ENCODE data around the gene BTK.

The BTK gene

DNA sequence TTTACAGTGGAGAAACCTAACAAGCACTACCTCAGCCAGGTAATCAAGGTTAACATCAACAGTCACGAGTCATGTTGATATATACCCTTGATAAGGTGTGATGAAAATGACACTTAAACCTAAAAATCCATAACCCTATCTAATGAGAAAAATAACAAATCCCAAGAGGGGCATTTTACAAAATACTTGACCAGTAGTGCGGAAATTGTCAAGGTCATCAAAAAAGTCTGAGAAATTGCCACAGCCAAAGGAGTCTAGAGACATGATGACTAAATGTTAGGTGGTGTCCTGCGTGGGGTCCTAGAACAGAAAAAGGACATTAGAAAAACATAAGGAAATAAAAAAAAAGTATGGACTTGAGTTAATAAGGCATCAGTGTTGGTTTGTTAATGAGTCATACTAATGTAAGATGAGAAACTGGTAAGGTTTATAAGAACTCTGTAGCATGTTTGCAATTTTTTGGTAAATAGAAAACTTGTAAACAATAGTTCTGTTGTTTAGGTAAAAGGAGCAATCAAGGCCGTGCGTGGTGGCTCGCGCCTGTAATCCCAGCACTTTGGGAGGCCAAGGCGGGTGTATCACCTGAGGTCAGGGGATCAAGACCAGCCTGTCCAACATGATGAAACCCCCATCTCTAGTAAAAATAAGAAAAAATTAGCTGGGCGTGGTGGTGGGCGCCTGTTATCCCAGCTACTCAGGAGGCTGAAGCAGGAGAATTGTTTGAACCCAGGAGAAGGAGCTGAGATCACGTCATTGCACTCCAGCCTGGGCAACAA lies 7.7 kb upstream of the BTK start:
- no peak for DNase-seq

GRCh38 chrX:101391831-101392230 lies 5.8 kb upstream of the BTK start:
- DNase-seq: no peak

DNA sequence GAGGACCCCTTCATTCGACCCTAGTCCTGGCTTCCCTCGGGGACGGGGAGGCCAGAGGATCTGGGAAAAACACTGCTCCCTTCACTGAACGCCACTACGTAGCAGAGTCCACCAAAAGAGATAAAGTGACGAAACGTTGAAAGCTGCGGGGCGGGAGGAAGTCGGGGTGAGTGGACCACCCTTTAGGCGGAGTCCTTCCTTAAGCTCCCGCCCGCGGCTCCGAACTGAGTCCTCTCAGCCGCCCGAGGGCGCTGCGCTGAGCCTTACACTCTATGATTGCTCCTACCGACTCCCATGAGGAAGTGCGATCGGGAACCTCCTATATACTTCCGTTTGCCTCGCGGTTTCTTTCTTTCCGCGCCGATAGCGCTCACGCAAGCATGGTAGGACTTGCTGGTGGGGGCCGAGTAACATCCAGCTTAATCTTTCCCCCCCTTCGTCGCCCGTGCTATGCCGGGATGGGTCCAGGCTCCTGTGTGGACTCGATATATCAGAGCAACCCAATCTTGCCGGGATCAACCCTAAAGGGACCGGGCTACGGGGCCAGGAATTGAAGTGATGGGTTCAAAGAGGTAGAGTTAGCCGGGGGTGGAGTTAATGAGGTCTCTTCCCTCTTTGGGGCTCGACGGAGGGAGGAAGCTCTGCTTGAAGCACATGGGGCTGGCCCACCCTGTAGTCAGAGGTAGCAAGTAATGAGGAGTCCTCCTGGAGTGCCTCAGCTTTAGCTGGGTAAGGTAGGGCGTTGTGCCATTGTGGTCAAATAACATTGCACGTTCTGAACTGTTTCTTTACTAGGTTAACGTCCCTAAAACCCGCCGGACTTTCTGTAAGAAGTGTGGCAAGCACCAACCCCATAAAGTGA lies 4.9 kb upstream of the BTK start, which contains the start of gene RPL36A:
Gene RPL36A (plus strand): TSS at position 348 of the 862 bp plus-strand sequence. CDS start 33 bp downstream, at position 381.
- DNase-seq: peak; percentile 36

GRCh38 chrX:101388604-101389003 lies 2.6 kb upstream of the BTK start:
- no peak for DNase-seq

DNA sequence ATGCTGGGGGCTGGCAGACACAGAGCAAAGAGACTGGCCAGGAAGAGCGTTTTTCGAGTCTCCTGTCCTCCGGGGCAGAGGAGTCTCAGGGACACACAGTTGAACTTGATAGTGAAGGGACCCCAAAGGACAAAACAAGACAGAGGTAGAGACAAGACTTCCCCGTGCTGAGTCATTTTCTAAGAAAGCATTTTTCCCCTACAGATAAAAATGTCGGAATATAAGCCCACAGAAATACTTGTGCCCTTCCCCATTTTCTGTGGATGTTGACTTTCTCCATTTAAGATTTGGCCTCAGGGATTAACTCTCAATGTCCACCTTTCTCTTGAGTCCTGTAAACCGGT lies 523 bp upstream of the BTK start:
- no peak for DNase-seq

- DNase-seq: no peak
Observed at GRCh38 chrX:101385026-101385684, 836 bp downstream of the BTK start.

DNA sequence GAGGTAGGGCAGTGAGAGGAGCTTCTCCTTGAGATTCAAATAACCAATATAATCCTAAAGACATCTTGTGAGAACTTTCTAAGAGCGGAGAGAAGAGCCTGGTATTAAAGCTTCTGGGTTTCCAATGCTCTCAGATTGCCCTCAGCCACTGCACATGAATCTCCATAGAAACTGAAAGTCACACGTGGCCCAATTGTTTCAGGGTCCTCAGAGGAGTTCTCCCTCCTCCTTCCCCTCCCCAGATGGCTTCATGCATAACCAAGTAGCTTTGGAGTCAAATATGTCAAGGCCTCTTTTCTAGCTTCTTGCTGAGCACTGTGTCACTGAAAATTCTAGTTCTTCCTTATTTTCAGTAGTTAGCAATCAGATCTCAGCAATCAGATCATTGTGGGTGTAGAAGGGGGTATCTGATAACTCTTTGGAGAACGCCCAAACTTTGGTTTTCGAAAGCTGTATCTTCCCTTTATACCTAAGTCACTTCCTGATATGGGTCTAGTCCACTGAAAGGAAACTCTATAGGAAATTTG lies 2.2 kb downstream of the BTK start:
- DNase-seq: no peak

DNA sequence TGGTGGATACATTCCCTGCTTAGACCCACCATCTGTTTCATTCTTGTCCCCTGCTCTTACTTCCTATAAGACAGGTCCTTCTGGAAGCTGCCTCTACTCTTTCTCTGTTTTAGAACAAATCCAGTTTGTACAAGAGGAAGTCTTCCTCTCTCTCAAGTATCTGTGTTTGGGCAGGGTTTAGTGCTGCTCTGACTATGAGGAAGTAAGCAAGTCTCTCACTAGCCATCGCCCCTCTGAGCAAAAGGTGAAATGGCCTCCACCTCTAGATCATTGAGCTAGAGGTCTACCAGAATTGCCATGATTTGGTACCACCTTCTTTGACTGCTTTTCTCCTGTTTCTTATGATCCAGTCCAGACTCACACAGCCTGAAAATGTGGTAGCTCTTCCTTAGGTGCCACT lies 8.4 kb downstream of the BTK start:
- no peak for DNase-seq

DNA sequence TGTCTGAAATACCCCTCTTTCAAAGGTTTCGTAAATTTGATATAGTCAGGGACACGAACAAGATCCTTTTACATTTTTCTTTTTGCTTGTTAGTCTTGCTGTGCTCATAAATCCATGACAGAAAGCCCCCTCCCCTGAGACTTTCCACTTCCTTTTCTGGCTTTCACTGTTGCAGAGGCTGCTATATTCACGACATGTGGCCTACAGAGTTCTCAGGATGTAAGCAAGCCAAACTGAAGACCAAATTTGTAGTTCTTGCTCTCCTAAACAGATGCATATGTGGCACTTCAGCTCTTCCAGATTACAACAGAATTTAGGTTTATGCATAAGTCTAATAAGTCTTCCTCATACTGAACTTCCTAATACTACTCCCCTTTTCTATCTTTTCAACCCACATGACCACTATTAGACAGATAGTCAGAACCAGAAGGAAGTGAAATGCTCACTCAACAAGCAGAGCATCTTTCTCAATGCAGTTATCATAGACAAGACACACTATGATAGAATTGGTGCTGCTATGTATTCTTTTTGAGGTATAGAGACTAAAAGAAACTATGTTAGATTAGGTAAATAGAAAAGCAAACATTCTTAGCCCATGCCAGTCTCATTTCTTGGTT lies 15.0 kb downstream of the BTK start:
- no peak for DNase-seq

DNA sequence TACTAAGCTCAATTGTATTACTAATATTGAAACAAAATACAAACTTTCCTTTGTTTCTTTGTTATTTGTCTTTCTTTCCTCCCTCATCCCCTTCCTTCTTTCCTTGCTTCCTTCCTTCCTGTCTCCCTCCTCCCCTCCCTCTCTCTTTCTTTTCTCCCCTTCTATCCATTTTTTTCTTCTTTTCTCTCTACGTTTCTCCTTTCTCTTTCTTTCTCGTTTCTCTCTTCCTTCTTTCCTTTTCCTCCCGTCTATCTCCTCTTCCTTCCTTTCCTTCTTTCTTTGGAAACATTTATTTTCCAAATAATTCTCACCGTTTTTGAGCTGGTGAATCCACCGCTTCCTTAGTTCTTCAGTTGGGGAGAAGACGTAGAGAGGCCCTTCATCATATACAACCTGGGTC lies 16.3 kb downstream of the BTK start:
- no peak for DNase-seq

DNA sequence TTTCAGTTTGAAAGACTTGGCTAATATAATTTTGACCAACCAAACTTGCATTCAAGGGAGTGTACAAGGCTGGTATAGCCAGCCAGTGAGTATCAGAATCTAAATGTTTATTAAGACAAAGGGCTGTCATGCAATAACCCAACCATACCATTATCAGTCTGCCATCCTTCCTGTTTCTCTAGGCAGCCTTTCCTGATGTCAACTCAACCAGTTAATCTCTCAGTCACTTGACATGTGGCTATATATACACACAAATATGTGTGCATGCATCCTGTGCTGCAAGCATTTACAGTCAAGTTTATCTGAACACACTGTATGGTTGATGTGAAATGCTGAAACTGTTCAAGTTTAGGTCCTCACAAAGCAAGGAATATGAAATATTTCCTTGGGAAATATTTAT lies 17.2 kb downstream of the BTK start:
- no peak for DNase-seq

GRCh38 chrX:101365301-101365795 lies 20.6 kb downstream of the BTK start:
- no peak for DNase-seq

GRCh38 chrX:101362757-101363156 lies 23.2 kb downstream of the BTK start:
- DNase-seq: no peak

DNA sequence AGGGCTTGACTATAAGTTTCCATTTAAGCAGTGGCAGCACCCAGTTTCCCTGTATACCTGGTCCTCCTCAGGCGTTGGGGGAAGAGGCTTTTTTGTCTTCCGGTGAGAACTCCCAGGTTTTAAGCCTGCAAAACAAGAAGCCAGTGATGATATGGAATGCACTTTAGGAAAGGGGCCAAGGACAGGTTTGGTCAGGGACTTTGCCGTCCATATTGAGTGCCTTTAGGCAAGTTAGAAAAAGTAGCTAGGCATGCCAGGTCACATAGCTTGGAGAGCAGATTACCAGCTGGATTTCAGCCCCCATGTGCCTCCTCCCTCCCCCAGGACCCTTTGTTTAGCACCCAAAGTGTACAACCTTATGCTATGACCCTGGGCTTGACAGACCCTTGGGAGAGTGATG lies 23.9 kb downstream of the BTK start:
- DNase-seq: no peak

- no peak for DNase-seq
Observed at GRCh38 chrX:101360390-101360789, 25.6 kb downstream of the BTK start.

DNA sequence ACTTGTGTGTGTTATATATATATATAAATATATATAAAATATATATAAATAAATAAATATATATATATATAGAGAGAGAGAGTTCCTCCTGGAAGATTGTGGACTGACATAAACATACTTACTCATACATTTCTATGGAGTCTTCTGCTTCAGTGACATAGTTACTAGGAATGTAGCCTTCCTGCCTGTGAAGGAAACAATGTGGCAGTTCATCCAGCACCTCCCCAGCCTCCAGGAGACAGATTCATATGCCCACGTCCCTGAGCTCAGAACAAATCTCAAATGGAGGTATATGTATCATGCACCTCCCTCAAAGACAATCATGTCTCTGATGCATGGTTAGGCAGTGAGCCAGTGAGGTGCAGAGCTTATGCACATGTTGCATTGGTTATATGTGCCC lies 26.0 kb downstream of the BTK start:
- no peak for DNase-seq

DNA sequence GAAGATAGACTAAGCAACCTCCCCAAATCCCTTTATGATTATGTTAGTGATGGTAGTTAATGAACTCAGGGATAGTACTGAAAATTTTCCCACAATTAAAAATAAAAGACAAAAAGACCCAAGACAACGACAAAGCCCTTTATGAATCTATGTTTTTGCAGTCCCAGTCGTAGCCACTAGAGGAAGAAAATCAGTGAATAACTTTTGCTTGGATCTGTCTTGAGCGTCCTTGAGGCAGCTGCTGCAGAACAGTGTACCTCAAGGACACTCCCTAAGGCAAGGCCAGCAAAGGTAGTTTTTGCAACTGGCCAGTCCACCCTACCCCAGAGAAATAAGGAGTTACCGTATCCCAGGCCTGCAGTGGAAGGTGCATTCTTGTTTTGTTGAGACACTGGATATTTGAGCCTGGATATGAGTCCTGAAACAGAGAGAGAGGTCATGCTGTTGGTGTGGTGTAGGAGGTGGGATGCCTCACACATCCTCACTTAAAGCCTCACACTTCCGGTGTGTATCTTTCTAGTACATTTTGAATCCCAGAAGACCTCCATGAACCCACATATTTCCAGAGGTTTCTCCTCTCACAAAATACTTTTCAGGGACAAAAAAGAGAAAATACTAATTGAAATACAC lies 28.7 kb downstream of the BTK start:
- DNase-seq: no peak

DNA sequence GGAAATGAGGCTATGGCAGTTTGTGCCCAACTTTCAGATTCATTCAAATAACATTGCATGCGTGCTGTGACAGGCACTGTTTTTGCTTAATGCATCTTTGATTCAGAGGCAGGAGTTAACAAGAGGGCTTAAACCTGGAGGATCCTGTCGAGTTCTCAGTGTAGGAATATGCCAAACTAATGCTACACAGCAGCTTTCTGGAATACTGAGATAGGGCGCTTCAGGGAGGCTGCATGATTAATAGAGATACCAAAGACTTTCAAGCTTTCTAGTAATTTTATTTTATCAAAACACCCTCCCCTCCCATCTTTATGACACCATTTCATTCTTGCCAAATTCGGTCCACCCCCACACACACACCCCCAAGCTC lies 36.8 kb downstream of the BTK start:
- no peak for DNase-seq

DNA sequence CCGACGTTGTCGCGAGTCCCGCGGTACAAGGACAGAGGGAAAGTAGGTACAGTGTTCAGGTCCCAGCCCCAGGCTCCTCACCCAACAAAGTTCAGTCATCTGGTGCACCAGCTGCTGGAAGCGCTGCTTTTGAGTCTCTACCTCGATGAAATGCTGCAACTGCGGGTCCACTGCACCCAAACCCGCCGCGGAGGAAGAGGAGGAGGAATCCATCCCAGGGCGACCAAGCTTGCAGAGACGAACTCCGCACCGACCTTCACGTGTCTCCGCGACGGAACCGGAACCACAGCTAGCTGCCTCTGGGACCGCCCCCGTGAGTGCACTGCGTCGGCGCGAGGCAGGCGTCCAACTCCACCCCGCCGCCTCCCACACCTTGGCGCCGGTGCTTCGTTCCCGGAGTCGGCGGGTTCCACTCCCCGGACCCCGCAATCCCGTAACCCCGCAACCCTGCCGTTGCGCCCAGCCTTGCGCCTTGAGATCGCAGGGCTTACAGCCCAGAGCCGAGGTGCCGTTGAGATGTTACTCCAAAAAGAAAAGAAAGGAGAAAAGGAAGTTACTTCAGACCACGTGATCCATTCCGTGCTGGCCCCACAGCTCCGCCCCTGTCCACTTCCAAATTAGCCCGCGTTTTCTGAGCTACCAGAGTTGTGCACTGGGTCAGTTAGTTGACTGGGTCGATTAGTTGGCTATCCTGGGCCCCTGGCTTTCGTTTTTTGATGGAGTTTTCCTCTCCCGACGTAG lies 37.4 kb downstream of the BTK start, which contains the start of gene TIMM8A:
Gene TIMM8A (minus strand): TSS at position 291 of the 741 bp plus-strand sequence. CDS start 78 bp downstream, at position 213.
- DNase-seq: peak; percentile 49

- DNase-seq: no peak
Observed at GRCh38 chrX:101347859-101348451, 38.0 kb downstream of the BTK start.

DNA sequence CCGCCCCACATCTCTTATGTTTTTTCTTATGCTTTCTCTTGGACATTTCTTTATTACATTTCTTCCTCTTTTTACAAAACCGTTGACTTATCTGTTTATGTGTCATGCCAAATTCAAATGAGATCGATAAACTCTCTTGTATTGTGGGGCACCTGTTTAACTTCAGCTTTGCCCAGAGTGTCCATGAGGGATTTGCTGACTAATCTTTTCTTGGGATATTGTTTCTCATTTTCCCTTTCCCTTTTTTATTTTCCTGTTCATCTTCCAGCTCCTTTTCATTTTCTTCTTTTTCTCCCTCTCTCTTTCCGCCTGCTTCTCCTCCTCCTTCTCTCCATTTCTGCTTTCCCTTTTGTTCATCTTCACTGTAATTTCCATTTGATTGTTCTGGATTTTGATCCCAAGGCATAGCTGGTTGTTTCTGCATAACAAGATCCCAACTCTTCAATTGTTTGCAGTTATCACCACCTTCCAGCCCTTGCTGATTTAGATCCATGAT lies 48.2 kb downstream of the BTK start:
- no peak for DNase-seq
